Transverse colon (tissue), 4 donors: ENCODE data around the gene SEMA4A.

Source experiments
- CTCF ChIP-seq, 5 experiments: fragments of 200-600 bp in 3 of 5; fragments of 450-650 bp in 2 of 5; sonication (generic) in 3 of 5; IDR thresholded peaks; 1 replicate in 2 of 5; 2 replicates in 3 of 5; pipeline ENCODE4 v1.5.1; 2016 to 2017; ENCODE audit warnings: antibody characterized with exemption in 5 of 5, inconsistent platforms in 3 of 5, mild to moderate bottlenecking in 2 of 5, moderate library complexity in 1 of 5
- EP300 ChIP-seq: sonication (generic); formaldehyde crosslinking; IDR thresholded peaks from one replicate; pipeline ENCODE4 v1.6.1; 2017; ENCODE audit warnings: antibody characterized with exemption, low read depth
- POLR2AphosphoS5 ChIP-seq, 3 donors: sonication (generic); formaldehyde crosslinking; IDR thresholded peaks; one replicate each; pipeline ENCODE4 v1.6.1; 2016; ENCODE audit warnings: antibody characterized with exemption in 3 of 3

GRCh38 chr1:156117414-156118176, 35.8 kb upstream of the SEMA4A start:
- TF ChIP-seq CTCF (IDR thresholded peaks at IDR 0.05) (no peak), POLR2AphosphoS5 (IDR thresholded peaks at IDR 0.05) (no peak), EP300 (no peak)
